H1 (cell line): ENCODE results near the gene KCNJ2.

Experiments used
- CTCF ChIP-seq, 3 experiments: IDR thresholded peaks; 1 replicate in 2 of 3; 2 replicates in 1 of 3; pipeline versions ENCODE4 v1.5.1 to v1.6.1; 2011; ENCODE audit warnings: low read length in 3 of 3, mild to moderate bottlenecking in 3 of 3, inconsistent platforms in 2 of 3, low read depth in 1 of 3, moderate library complexity in 1 of 3; ENCODE audit not compliant: insufficient read depth in 1 of 3; ENCODE audit errors: control extremely low read depth in 1 of 3
- EZH2 ChIP-seq: fragments of 200-600 bp; sonication (generic); IDR thresholded peaks from 2 replicates; pipeline ENCODE4 v1.7.1; 2012; ENCODE audit warnings: low read depth, mild to moderate bottlenecking, moderate library complexity, low read length, inconsistent platforms; ENCODE audit not compliant: severe bottlenecking
- FOSL1 ChIP-seq: IDR thresholded peaks from 2 replicates; pipeline ENCODE4 v1.6.1; 2011; ENCODE audit warnings: mild to moderate bottlenecking, low read depth, low read length, moderate library complexity; ENCODE audit not compliant: insufficient read depth
- HDAC6 ChIP-seq: IDR thresholded peaks from one replicate; pipeline ENCODE4 v1.7.1; 2012; ENCODE audit warnings: low read depth, mild to moderate bottlenecking, inconsistent platforms, low read length, moderate library complexity
- PHF8 ChIP-seq: fragments of 200-600 bp; sonication (generic); conservative IDR thresholded peaks from 2 replicates; pipeline ENCODE4 v1.7.1; 2012; ENCODE audit warnings: low read depth, mild to moderate bottlenecking, inconsistent platforms, low read length, moderate library complexity
- POLR2A ChIP-seq, 2 experiments: IDR thresholded peaks; 1 replicate in 1 of 2; 2 replicates in 1 of 2; pipeline ENCODE4 v1.6.1; 2011; ENCODE audit warnings: low read depth in 2 of 2, low read length in 2 of 2, mild to moderate bottlenecking in 2 of 2; ENCODE audit errors: control extremely low read depth in 1 of 2
- POLR2AphosphoS5 ChIP-seq: IDR thresholded peaks from 2 replicates; pipeline ENCODE4 v1.6.1; 2011; ENCODE audit warnings: low read depth, low read length
- TAF1 ChIP-seq: IDR thresholded peaks from 2 replicates; pipeline ENCODE4 v1.6.1; 2011; ENCODE audit warnings: mild to moderate bottlenecking, low read depth, low read length

GRCh38 chr17:70119545-70119944, 49.8 kb upstream of the KCNJ2 start:
- TF ChIP-seq CTCF (IDR thresholded peaks at IDR 0.05; ENCODE audit: control extremely low read depth in 1 of 3, insufficient read depth in 1 of 3, low read depth in 1 of 3, low read length in 3 of 3) (no peak), PHF8 (no peak), EZH2 (no peak), FOSL1 (no peak), TAF1 (no peak), POLR2AphosphoS5 (no peak), HDAC6 (no peak), POLR2A (IDR thresholded peaks at IDR 0.05; ENCODE audit: control extremely low read depth in 1 of 2, low read depth in 2 of 2, low read length in 2 of 2) (no peak)
